IPS-NIHi7 (cell line): ENCODE results near the gene DSG4.

ENCODE experiments used
- DNase-seq: peaks from one replicate; pipeline ENCODE4 v3.0.0; 2012; ENCODE audit warnings: mixed read lengths; ENCODE audit errors: extremely low spot score

The DSG4 gene

DNA sequence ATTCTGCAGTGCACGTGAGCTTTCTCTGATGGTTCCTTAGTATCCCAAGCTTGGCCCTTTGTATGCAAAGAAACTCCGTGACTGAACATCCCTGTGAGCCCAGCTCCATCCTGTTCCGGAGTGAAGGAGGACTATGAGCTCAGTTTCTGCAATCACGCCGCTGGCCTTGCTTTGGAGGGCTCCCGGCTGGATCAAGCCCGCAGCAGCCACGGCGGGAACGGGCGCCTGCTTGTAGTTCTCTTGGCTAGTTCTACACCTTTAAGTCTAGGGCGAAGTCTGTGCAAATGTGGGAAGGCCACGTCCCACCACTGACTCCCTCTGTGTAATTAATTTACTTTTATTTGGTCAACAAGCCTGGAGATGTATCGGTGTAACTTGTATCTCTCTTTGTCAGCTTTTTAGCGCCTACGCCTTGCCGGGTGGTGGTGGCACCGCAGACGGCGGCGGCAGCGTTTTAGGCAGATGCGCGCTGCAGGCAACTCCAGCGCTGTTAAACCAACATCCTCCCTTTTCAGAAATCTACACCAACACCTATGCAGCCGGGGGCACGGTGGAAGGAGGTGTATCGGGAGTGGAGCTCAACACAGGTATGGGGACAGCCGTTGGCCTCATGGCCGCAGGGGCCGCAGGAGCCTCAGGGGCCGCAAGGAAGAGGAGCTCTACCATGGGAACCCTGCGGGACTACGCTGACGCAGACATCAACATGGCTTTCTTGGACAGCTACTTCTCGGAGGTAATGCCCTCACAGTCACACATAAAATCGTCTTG, 34.3 kb downstream of the DSG4 start:
- DNase-seq, result no peak

- DNase-seq, result no peak
These were observed 36.6 kb downstream of the DSG4 start for GRCh38 chr18:31413137-31413536.

DNA sequence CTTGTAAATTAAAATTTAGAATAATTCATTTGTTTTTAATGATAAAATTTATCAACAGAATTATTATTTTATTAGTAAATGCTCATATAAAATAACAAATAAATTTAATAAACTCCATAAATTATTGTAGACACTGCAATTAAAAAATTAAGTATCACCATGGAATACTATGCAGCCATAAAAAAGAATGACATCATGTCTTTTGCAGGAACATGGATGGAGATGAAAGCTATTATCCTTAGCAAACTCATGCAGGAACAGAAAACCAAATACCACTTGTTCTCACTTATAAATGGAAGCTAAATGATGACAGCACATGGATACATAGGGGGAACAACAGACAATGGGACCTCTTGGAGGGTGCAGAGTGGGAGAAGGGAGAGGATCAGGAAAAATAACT, 41.3 kb downstream of the DSG4 start:
- DNase-seq, result no peak

DNA sequence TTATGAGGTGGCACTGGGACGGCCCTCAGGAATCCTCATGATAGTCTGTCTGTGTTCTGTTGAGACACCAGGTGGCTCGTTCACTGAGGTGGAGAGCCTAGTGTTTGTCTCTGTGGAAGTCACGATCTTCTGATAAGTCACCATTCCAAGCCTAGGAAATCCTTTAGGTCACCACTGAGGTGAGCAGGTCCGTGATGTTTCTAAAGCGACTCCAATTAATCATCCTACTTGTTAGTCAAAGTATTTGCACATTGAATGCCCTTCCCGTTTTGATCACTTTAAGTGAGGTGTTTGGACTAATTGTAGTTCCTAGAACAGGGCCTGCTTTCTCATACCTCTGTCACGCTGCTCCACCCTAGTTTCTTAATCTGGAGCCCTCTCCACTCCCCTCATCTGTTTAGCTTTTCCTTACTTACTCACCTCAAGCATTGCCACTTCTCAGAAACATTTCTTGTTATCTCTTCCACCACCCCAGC, 42.9 kb downstream of the DSG4 start:
- no peak for DNase-seq

- DNase-seq, result no peak
These were observed 43.5 kb downstream of the DSG4 start for GRCh38 chr18:31420032-31420431.

DNA sequence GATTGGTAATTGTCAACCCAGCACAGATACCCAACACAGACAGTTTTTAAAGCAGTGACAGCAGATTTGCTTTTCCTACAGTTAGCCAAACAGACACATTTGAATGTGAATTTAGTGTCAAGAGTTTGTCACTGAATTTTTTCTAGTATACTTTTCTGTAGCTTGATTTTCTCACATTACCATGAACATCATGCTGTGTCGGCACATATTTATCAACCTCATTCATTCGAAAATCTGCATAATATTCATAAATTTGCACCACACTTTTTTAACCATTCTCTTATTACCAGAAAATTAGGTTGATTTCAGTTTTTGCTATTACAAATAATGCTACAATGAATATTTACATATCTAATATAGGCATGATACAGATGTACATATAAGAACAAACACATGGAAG, 43.9 kb downstream of the DSG4 start:
- DNase-seq, result no peak

- peak; percentile 73 for DNase-seq
These were observed 47.9 kb downstream of the DSG4 start for GRCh38 chr18:31424383-31424988.

- DNase-seq, result no peak
These were observed 49.4 kb downstream of the DSG4 start for GRCh38 chr18:31426021-31426420.

DNA sequence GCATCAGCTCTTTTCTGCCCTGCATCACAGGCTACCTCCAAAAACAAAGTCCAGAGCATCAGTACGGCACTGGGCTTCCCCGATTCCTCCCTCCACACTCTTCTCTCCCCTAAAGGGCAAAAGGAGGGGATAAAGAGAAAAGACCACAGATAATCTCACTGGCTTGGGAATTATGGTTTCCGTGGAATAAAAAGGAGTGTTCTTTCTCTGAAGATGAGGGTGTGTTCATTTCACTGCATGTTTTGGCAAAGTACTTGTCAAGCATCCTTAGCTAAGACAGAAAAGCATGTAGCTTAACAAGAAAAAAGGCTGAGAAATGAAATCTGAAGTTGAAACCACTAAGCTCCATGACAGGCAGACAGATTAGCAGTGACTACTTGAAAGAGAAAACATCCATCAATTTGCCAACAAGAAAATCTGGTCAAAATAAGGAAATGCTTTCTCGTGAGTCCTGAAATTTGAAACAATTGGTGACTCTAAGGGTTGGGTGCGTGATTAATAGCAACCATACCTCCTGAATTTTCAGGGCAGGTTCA, 50.4 kb downstream of the DSG4 start:
- no peak for DNase-seq

- DNase-seq, result no peak
These were observed 51.6 kb downstream of the DSG4 start for GRCh38 chr18:31428211-31428610.

DNA sequence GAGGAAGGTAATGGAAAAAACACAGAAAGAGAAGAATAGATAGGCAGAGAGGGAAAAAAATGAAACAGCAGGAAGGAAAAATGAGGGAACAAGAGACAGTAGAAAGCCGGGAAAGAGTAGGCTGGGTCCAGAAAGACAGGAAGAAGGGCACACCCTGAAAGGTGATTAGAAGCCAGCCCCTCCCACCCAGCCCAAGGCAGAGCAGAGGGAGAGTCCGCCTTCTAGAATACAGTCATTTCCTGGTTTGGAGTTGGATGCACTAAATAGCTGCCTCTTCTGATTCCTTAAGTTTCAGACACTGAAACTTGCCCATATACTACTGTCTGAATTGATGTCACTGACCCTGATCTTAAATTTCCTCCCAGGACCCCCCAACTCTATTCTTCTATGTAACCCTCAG, 53.0 kb downstream of the DSG4 start:
- DNase-seq, result peak; percentile 60

- DNase-seq, result no peak
These were observed 53.5 kb downstream of the DSG4 start for GRCh38 chr18:31430072-31430471.

DNA sequence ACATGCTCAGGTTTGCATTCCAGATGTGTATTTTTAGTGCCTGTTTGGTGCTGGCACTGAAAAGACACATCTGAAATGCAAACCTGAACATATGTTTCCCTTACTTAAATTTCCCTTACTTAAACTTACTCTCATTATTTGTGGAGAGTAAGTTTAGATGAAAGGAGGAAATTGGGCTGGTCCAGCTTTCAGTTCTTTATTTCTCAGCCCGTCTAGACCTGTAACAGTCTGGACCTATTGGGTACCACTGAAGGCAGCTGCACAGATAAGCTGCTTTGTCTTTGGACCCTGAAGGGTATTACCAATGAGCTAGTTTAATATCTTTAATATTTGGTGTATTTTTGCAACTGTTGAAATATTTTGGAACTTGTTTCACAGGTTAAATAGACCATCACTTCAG, 54.0 kb downstream of the DSG4 start:
- DNase-seq, result no peak

DNA sequence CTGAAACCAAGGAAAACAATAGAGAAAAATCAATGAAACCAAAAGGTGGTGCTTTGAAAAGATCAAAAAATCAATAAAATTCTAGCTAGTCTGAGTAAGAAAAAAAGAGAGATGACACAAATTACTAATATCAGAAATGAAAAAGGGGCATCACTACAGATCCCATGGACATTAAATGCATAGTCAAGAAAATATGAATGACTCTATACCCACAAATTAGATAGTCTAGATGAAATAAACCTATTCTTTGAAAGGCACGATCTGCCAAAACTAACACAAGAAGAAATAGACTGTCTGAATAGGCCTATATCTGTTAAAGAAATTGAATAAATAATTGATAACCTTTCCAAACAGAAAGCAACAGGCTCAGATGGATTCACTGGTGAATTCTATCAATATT, 55.7 kb downstream of the DSG4 start:
- no peak for DNase-seq

- no peak for DNase-seq
These were observed 60.2 kb downstream of the DSG4 start for GRCh38 chr18:31436825-31437224.

- no peak for DNase-seq
These were observed 61.8 kb downstream of the DSG4 start for GRCh38 chr18:31438402-31438801.

DNA sequence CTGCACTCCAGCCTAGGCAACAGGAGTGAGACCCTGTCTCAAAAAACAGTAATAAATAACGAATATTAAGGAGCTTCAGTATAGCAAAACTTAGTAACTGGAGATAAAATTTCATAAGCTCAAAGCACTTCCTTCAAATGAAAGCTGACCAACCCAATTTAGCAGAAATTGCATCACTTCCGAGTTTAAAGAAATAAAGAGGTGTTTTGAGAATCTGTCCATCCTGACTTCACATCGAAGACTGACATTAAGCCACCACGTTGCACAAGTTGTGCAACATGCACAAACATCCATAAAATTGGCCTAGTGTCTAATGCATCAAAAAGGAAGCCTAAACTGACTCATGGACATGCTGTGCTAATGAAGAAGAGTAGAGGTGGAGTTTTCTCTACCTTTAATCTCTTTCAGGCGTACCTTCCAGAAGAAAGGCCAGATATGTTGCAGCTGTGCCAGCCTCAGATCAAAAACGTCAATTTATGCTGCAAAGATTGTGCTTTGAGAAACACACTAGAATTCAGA, 63.3 kb downstream of the DSG4 start:
- no peak for DNase-seq

DNA sequence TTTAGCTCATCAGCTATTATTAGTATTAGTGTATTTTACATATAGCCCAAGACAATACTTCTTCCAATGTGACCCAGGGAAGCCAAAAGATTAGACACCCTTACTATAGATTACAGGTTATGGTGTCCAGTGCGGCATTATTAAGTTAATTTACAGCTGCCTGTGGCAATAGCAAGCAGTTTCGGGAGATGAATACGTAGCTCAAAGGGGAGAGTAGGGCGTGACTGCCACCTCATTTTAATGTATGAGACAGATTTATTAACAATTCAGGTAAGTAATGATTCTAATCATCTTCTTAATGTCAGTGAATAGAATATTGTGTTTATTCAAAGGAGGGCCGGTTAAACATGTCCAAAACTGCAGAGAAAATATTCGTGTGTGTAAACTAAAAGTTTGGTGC, 64.2 kb downstream of the DSG4 start:
- DNase-seq, result no peak

DNA sequence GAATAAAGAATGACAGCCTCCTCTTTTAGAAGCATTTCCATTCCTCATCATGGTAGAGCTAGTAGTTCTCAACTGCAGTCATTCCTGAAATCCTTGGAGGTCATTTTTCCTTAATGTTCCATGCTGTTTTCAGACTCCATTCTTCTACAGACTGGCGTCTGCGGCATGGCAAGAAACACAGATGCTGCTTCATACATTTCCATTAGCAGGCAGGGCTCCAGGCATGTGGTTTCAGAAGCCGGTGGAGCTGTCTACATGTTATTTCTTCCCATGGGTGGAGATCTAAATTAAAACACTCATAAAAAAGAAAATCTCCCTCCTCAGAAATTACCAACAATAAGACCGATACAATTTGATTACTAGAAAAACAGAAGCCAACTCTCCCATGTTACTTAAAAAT, 64.9 kb downstream of the DSG4 start:
- no peak for DNase-seq

- DNase-seq, result no peak
These were observed 67.6 kb downstream of the DSG4 start for GRCh38 chr18:31444142-31444541.

- DNase-seq, result no peak
These were observed 69.3 kb downstream of the DSG4 start for GRCh38 chr18:31445908-31446307.

DNA sequence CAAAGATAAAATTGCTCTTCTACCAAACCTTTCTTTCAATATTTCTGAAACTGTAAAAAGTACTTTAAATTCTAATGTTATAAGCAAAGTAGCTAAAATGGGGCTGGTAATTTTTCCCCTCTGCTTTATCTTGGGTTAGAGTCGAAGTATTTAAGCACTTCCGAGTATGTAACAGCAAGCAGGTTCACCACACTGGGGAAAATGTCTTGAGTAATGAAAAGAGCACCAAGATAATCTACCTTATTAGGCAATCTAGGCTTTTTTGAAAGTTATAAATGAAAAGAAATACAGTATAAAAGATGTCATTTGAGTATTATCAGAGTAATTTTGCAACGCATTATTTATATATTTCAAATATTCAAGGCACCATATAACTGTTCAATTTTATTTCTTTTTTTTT, 70.3 kb downstream of the DSG4 start:
- DNase-seq, result no peak
